ENCODE results near the gene STRA6.
A peak's percentile ranks its signal among the peaks of the same experiment; 100 is the strongest.

STRA6 gene

DNA sequence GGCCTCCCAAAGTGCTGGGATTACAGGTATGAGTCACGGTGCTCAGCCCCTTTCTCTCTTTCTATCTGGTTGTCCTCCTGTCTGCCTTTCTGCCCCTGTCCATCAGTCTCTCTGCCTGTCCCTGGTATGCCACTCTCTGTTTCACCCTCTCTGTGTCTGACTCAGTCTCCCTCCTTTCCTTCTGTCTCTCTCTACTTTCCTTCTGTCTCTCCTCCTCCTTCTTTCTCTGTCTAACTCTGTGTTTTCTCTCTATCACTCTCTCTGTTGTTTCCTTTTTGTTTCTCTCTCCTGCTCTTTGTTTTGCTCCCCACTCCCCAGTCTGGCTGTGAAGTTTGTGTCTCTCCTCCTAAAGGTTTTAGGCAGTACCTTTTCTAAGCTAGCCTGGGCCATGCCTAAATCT lies 9.1 kb upstream of the STRA6 start:
- peak overlapping the region; percentile 94 for H3K18ac ChIP-seq (ENCODE audit: low read length)
- H4K8ac ChIP-seq (ENCODE audit: low read depth, low read length), result no peak overlapping the region
- no peak overlapping the region for H3K27ac ChIP-seq (replicated peaks; ENCODE audit: low read length)
- no peaks in the 10 kb centered on the region for H3K27me3 ChIP-seq (ENCODE audit: control insufficient read depth in 3 of 3, insufficient read depth in 3 of 3, low read depth in 1 of 3, low read length in 3 of 3)
- no peaks in the 10 kb centered on the region for H3K36me3 ChIP-seq (replicated peaks in 1 of 2; ENCODE audit: control insufficient read depth in 2 of 2, insufficient read depth in 2 of 2, low read length in 2 of 2)
- peak overlapping the region; percentile 40 for H3K4ac ChIP-seq (ENCODE audit: low read length)
- peak overlapping the region; percentile 76 for H3K14ac ChIP-seq (ENCODE audit: low read length)
- peak overlapping the region; percentile 90 for H2AK5ac ChIP-seq (ENCODE audit: low read depth, low read length)
- no peak overlapping the region for H2AFZ ChIP-seq (ENCODE audit: low read length)
- peak overlapping the region; percentile 77 for H2BK12ac ChIP-seq (ENCODE audit: low read length)
- no peak overlapping the region for H3K23ac ChIP-seq (ENCODE audit: low read depth, low read length, poor library complexity)
- H2BK120ac ChIP-seq (ENCODE audit: low read depth, low read length), result no peak overlapping the region
- H3K9me3 ChIP-seq (replicated peaks in 1 of 2; ENCODE audit: control insufficient read depth in 2 of 2, insufficient read depth in 1 of 2, low read depth in 1 of 2, low read length in 2 of 2), result no peaks in the 10 kb centered on the region
- peak overlapping the region; percentile 86 for H2BK15ac ChIP-seq (ENCODE audit: low read length)
- H3K4me3 ChIP-seq (ENCODE audit: low read length in 2 of 2), result no peak overlapping the region
- no CpG with 5 or more reads among the region's 1 CpG for WGBS, 2 donors (ENCODE audit: extremely low coverage in 2 of 2, insufficient read length in 2 of 2, insufficient replicate concordance in 1 of 2)
- no peak for DNase-seq (ENCODE audit: low spot score)
- no peaks in the 10 kb centered on the region for H3K79me1 ChIP-seq (ENCODE audit: low read depth, low read length)
- H2BK5ac ChIP-seq (ENCODE audit: low read length), result peak overlapping the region; percentile 72
- H3K4me2 ChIP-seq (ENCODE audit: insufficient read depth, low read length, poor library complexity, severe bottlenecking), result no peak overlapping the region
- peak overlapping the region; percentile 79 for H4K91ac ChIP-seq (ENCODE audit: low read depth, low read length, poor library complexity)
- peaks cover 59 to 61% of the 10 kb centered on the region in 2 donors for H3K4me1 ChIP-seq (ENCODE audit: control insufficient read depth in 2 of 2, insufficient read depth in 1 of 2, low read depth in 1 of 2, low read length in 2 of 2)
- peak overlapping the region; percentile 33 for H3K9ac ChIP-seq (ENCODE audit: low read depth, low read length, poor library complexity)

- Histone ChIP-seq H3K14ac (ENCODE audit: low read length) (no peak overlapping the region), H4K91ac (ENCODE audit: low read depth, low read length, poor library complexity) (no peak overlapping the region), H2BK5ac (ENCODE audit: low read length) (no peak overlapping the region), H2BK12ac (ENCODE audit: low read length) (no peak overlapping the region), H3K27me3 (ENCODE audit: control insufficient read depth in 3 of 3, insufficient read depth in 3 of 3, low read depth in 1 of 3, low read length in 3 of 3) (no peaks in the 10 kb centered on the region), H2BK15ac (ENCODE audit: low read length) (no peak overlapping the region), H3K23ac (ENCODE audit: low read depth, low read length, poor library complexity) (no peak overlapping the region), H2AK5ac (ENCODE audit: low read depth, low read length) (no peak overlapping the region), H3K4me1 (ENCODE audit: control insufficient read depth in 2 of 2, insufficient read depth in 1 of 2, low read depth in 1 of 2, low read length in 2 of 2) (peaks cover 55 to 57% of the 10 kb centered on the region in 2 donors), H2AFZ (ENCODE audit: low read length) (no peak overlapping the region), H3K9ac (ENCODE audit: low read depth, low read length, poor library complexity) (no peak overlapping the region), H3K4me2 (ENCODE audit: insufficient read depth, low read length, poor library complexity, severe bottlenecking) (no peak overlapping the region), H3K18ac (ENCODE audit: low read length) (no peak overlapping the region), H3K79me1 (ENCODE audit: low read depth, low read length) (no peaks in the 10 kb centered on the region), H3K4ac (ENCODE audit: low read length) (no peak overlapping the region), H3K4me3 (ENCODE audit: low read length in 2 of 2) (no peak overlapping the region), H4K8ac (ENCODE audit: low read depth, low read length) (no peak overlapping the region), H2BK120ac (ENCODE audit: low read depth, low read length) (no peak overlapping the region), H3K36me3 (replicated peaks in 1 of 2; ENCODE audit: control insufficient read depth in 2 of 2, insufficient read depth in 2 of 2, low read length in 2 of 2) (no peaks in the 10 kb centered on the region), H3K27ac (replicated peaks; ENCODE audit: low read length) (no peak overlapping the region), H3K9me3 (replicated peaks in 1 of 2; ENCODE audit: control insufficient read depth in 2 of 2, insufficient read depth in 1 of 2, low read depth in 1 of 2, low read length in 2 of 2) (no peaks in the 10 kb centered on the region)
- DNase-seq (ENCODE audit: low spot score), result no peak
Measured at GRCh38 chr15:74210729-74211128, 8.1 kb upstream of the STRA6 start.

- Histone ChIP-seq H3K27me3 (ENCODE audit: control insufficient read depth in 3 of 3, insufficient read depth in 3 of 3, low read depth in 1 of 3, low read length in 3 of 3) (no peaks in the 10 kb centered on the region), H4K8ac (ENCODE audit: low read depth, low read length) (no peak overlapping the region), H3K4me3 (ENCODE audit: low read length in 2 of 2) (no peak overlapping the region), H3K14ac (ENCODE audit: low read length) (no peak overlapping the region), H3K4me1 (ENCODE audit: control insufficient read depth in 2 of 2, insufficient read depth in 1 of 2, low read depth in 1 of 2, low read length in 2 of 2) (peaks cover 50 to 56% of the 10 kb centered on the region in 2 donors), H2BK5ac (ENCODE audit: low read length) (peak overlapping the region; percentile 59), H3K9ac (ENCODE audit: low read depth, low read length, poor library complexity) (no peak overlapping the region), H4K91ac (ENCODE audit: low read depth, low read length, poor library complexity) (no peak overlapping the region), H2BK12ac (ENCODE audit: low read length) (peak overlapping the region; percentile 79), H3K4me2 (ENCODE audit: insufficient read depth, low read length, poor library complexity, severe bottlenecking) (peak overlapping the region; percentile 20), H2AFZ (ENCODE audit: low read length) (no peak overlapping the region), H3K4ac (ENCODE audit: low read length) (no peak overlapping the region), H3K9me3 (replicated peaks in 1 of 2; ENCODE audit: control insufficient read depth in 2 of 2, insufficient read depth in 1 of 2, low read depth in 1 of 2, low read length in 2 of 2) (no peaks in the 10 kb centered on the region), H2BK120ac (ENCODE audit: low read depth, low read length) (peak overlapping the region; percentile 92), H3K23ac (ENCODE audit: low read depth, low read length, poor library complexity) (no peak overlapping the region), H3K18ac (ENCODE audit: low read length) (peak overlapping the region; percentile 94), H3K79me1 (ENCODE audit: low read depth, low read length) (no peaks in the 10 kb centered on the region), H2BK15ac (ENCODE audit: low read length) (no peak overlapping the region), H3K27ac (replicated peaks; ENCODE audit: low read length) (no peak overlapping the region), H2AK5ac (ENCODE audit: low read depth, low read length) (peak overlapping the region; percentile 90), H3K36me3 (replicated peaks in 1 of 2; ENCODE audit: control insufficient read depth in 2 of 2, insufficient read depth in 2 of 2, low read length in 2 of 2) (no peaks in the 10 kb centered on the region)
- DNase-seq (ENCODE audit: low spot score), result no peak
- no CpG with 5 or more reads among the region's 4 CpGs for WGBS, 2 donors (ENCODE audit: extremely low coverage in 2 of 2, insufficient read length in 2 of 2, insufficient replicate concordance in 1 of 2)
Measured at GRCh38 chr15:74209997-74210671, 7.5 kb upstream of the STRA6 start.

DNA sequence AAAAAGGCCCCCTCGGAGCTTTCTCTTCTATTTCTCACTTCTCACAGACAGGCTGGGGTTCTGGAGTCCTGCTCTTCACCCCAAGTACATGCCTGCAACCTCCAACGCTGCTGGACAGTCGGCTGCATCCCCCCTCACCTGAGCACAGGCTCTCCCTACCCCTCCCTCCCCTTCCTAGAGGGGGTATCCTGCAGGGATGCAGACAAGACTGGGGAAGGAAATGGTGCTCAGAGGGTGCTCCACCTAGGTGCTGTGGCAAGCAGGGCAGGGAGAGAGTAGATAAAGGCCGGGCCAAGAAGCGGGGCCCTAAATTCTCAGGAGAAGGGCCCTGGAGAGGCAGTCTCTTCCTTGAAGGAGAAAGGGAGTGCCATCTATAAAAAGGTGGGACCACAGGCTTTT lies 7.0 kb upstream of the STRA6 start:
- H3K4me1 ChIP-seq (ENCODE audit: control insufficient read depth in 2 of 2, insufficient read depth in 1 of 2, low read depth in 1 of 2, low read length in 2 of 2), result peaks cover 45 to 50% of the 10 kb centered on the region in 2 donors
- H3K9ac ChIP-seq (ENCODE audit: low read depth, low read length, poor library complexity), result no peak overlapping the region
- H3K27me3 ChIP-seq (ENCODE audit: control insufficient read depth in 3 of 3, insufficient read depth in 3 of 3, low read depth in 1 of 3, low read length in 3 of 3), result no peaks in the 10 kb centered on the region
- peak overlapping the region; percentile 59 for H2BK5ac ChIP-seq (ENCODE audit: low read length)
- no peaks in the 10 kb centered on the region for H3K36me3 ChIP-seq (replicated peaks in 1 of 2; ENCODE audit: control insufficient read depth in 2 of 2, insufficient read depth in 2 of 2, low read length in 2 of 2)
- H2BK15ac ChIP-seq (ENCODE audit: low read length), result peak overlapping the region; percentile 42
- H3K79me1 ChIP-seq (ENCODE audit: low read depth, low read length), result no peaks in the 10 kb centered on the region
- peak overlapping the region; percentile 11 for H4K91ac ChIP-seq (ENCODE audit: low read depth, low read length, poor library complexity)
- peak overlapping the region; percentile 52 for H2AFZ ChIP-seq (ENCODE audit: low read length)
- peak overlapping the region; percentile 77 for H3K14ac ChIP-seq (ENCODE audit: low read length)
- no CpG with 5 or more reads among the region's 5 CpGs for WGBS, 2 donors (ENCODE audit: extremely low coverage in 2 of 2, insufficient read length in 2 of 2, insufficient replicate concordance in 1 of 2)
- H3K4me2 ChIP-seq (ENCODE audit: insufficient read depth, low read length, poor library complexity, severe bottlenecking), result peak overlapping the region; percentile 20
- H3K18ac ChIP-seq (ENCODE audit: low read length), result peak overlapping the region; percentile 94
- H3K4ac ChIP-seq (ENCODE audit: low read length), result no peak overlapping the region
- no peaks in the 10 kb centered on the region for H3K9me3 ChIP-seq (replicated peaks in 1 of 2; ENCODE audit: control insufficient read depth in 2 of 2, insufficient read depth in 1 of 2, low read depth in 1 of 2, low read length in 2 of 2)
- no peak overlapping the region for H3K27ac ChIP-seq (replicated peaks; ENCODE audit: low read length)
- no peak overlapping the region for H3K23ac ChIP-seq (ENCODE audit: low read depth, low read length, poor library complexity)
- no peak overlapping the region for H4K8ac ChIP-seq (ENCODE audit: low read depth, low read length)
- H2AK5ac ChIP-seq (ENCODE audit: low read depth, low read length), result peak overlapping the region; percentile 90
- H3K4me3 ChIP-seq (ENCODE audit: low read length in 2 of 2), result peak overlapping the region in 1 of 2 donors; percentile 21
- H2BK120ac ChIP-seq (ENCODE audit: low read depth, low read length), result peak overlapping the region; percentile 92
- peak overlapping the region; percentile 79 for H2BK12ac ChIP-seq (ENCODE audit: low read length)
- no peak for DNase-seq (ENCODE audit: low spot score)

Measured in neuronal stem cell (in vitro differentiated cells).